ENCODE measurements around the gene CHTOP.

The CHTOP gene

DNA sequence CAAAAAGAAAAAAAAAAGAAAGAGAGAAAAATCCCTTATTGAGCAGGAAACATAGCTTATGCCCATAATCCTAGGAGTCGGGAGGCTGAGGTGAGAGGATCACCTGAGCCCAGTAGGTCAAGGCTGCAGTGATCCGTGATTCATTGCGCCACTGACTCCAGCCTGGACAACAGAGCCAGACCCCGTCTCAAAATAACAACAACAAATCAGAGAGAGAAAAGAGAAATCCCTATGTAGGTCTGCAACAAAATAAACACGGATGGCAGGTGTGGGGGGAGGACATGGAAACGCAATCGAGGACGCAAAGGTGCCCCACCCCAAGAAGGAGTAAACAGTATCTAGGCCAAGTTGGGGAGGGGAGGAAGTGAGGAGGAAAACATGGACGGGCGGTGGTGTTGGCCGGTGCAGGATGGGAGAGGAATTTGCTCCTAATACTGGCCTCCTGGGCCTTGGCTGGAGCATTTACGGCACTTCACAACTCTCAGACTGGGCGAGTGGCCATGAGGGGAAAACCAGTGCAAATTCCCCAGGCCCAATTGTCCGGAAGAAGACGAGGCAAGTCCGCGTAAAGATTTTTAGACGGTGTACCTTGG, 609 bp upstream of the CHTOP start:
- Histone ChIP-seq H3K27ac (ENCODE audit: low read length, poor library complexity, severe bottlenecking) (peak overlapping the region; percentile 19), H2AK5ac (ENCODE audit: low read length, severe bottlenecking) (peak overlapping the region; percentile 85), H4K8ac (ENCODE audit: low read length) (no peak overlapping the region), H2BK5ac (ENCODE audit: low read depth, low read length, poor library complexity, severe bottlenecking) (no peak overlapping the region), H2BK12ac (ENCODE audit: low read length in 2 of 2) (peak overlapping the region in 1 of 2 experiments; percentile 78), H3K36me3 (ENCODE audit: control insufficient read depth in 1 of 2, insufficient read depth in 2 of 2, low read depth in 1 of 2, low read length in 2 of 2) (peaks cover 18 to 31% of the 10 kb centered on the region in 2 experiments), H2AFZ (ENCODE audit: low read depth, low read length) (no peak overlapping the region), H3K23ac (ENCODE audit: low read length in 2 of 2) (no peak overlapping the region), H3K27me3 (ENCODE audit: control insufficient read depth in 1 of 2, insufficient read depth in 1 of 2, low read length in 2 of 2) (no peaks in the 10 kb centered on the region), H3K79me1 (replicated peaks; ENCODE audit: low read length, poor library complexity, severe bottlenecking) (peaks cover 7% of the 10 kb centered on the region), H2BK15ac (ENCODE audit: low read depth, poor library complexity, severe bottlenecking) (peak overlapping the region; percentile 83), H2BK120ac (ENCODE audit: low read depth, low read length) (no peak overlapping the region), H4K91ac (ENCODE audit: low read length) (peak overlapping the region; percentile 66), H3K9me3 (ENCODE audit: control insufficient read depth, low read length) (no peaks in the 10 kb centered on the region), H3K18ac (ENCODE audit: low read depth in 1 of 2, low read length in 2 of 2) (peak overlapping the region; percentile 34 to 64), H3K9ac (ENCODE audit: low read length) (peak overlapping the region; percentile 100), H3K4me2 (ENCODE audit: low read length, poor library complexity, severe bottlenecking) (peak overlapping the region; percentile 31), H3K4me3 (ENCODE audit: insufficient read depth in 1 of 2, low read depth in 1 of 2, low read length in 2 of 2) (peak overlapping the region in 1 of 2 experiments; percentile 98), H3K4me1 (ENCODE audit: control insufficient read depth, insufficient read depth, low read depth, low read length) (peaks cover 17% of the 10 kb centered on the region), H3K4ac (ENCODE audit: low read depth in 1 of 2, low read length in 2 of 2) (peak overlapping the region; percentile 47 to 65), H3K14ac (ENCODE audit: low read length in 2 of 2) (no peak overlapping the region)
- no peak for DNase-seq
- WGBS, result 84% methylated on average over 14 of the region's 18 CpGs

DNA sequence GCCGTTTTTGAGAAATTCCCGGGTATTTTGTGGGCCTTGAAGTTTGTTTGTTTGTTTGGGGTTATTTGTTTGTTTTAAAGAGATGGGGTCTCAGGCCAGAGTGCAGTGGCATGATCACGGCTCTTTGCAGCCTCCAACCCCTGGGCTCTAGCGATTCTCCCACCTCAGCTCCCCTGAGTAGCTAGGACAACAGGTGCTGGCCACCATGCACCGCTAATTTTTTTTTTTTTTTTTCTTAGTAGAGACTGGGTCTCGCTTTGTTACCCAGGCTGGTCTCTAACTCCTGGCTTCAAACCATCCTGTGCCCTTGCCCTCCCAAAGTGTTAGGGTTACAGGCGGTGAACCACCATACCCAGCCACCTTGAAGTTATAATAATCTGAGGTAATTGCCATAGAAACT, 2.0 kb downstream of the CHTOP start:
- Histone ChIP-seq H3K9me3 (ENCODE audit: control insufficient read depth, low read length) (no peaks in the 10 kb centered on the region), H4K8ac (ENCODE audit: low read length) (no peak overlapping the region), H3K27me3 (ENCODE audit: control insufficient read depth in 1 of 2, insufficient read depth in 1 of 2, low read length in 2 of 2) (no peaks in the 10 kb centered on the region), H2BK120ac (ENCODE audit: low read depth, low read length) (no peak overlapping the region), H2BK12ac (ENCODE audit: low read length in 2 of 2) (no peak overlapping the region), H3K4me1 (ENCODE audit: control insufficient read depth, insufficient read depth, low read depth, low read length) (peaks cover 9% of the 10 kb centered on the region), H2AK5ac (ENCODE audit: low read length, severe bottlenecking) (no peak overlapping the region), H3K9ac (ENCODE audit: low read length) (peak overlapping the region; percentile 100), H3K79me1 (replicated peaks; ENCODE audit: low read length, poor library complexity, severe bottlenecking) (peaks cover 9% of the 10 kb centered on the region), H3K4me3 (ENCODE audit: insufficient read depth in 1 of 2, low read depth in 1 of 2, low read length in 2 of 2) (peak overlapping the region in 1 of 2 experiments; percentile 98), H2BK5ac (ENCODE audit: low read depth, low read length, poor library complexity, severe bottlenecking) (no peak overlapping the region), H3K18ac (ENCODE audit: low read depth in 1 of 2, low read length in 2 of 2) (no peak overlapping the region), H3K36me3 (ENCODE audit: control insufficient read depth in 1 of 2, insufficient read depth in 2 of 2, low read depth in 1 of 2, low read length in 2 of 2) (peaks cover 37 to 58% of the 10 kb centered on the region in 2 experiments), H3K4me2 (ENCODE audit: low read length, poor library complexity, severe bottlenecking) (peak overlapping the region; percentile 25), H3K4ac (ENCODE audit: low read depth in 1 of 2, low read length in 2 of 2) (no peak overlapping the region), H4K91ac (ENCODE audit: low read length) (no peak overlapping the region), H2BK15ac (ENCODE audit: low read depth, poor library complexity, severe bottlenecking) (no peak overlapping the region), H3K23ac (ENCODE audit: low read length in 2 of 2) (no peak overlapping the region), H3K27ac (ENCODE audit: low read length, poor library complexity, severe bottlenecking) (no peak overlapping the region), H3K14ac (ENCODE audit: low read length in 2 of 2) (no peak overlapping the region), H2AFZ (ENCODE audit: low read depth, low read length) (no peak overlapping the region)
- no peak for DNase-seq
- WGBS, result 84% methylated on average over 5 of the region's 7 CpGs

DNA sequence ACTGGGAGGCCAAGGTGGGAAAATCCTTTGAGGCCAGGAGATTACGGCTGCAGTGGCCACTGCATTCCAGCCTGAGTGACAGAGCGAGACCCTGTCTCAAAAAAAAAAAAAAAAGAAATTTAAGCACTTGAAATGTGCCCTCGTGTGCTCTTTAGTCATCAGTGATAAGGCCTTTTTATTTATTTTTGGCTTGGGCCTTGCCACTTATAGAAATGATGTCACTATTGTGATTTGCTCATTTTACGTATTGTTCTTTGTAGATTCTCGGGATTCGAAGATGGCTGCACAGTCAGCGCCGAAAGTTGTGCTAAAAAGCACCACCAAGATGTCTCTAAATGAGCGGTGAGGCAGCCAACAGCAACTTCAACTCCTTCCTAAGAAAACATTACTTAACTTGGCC, 2.4 kb downstream of the CHTOP start:
- 91% methylated on average over 9 of the region's 9 CpGs for WGBS
- Histone ChIP-seq H3K36me3 (ENCODE audit: control insufficient read depth in 1 of 2, insufficient read depth in 2 of 2, low read depth in 1 of 2, low read length in 2 of 2) (peaks cover 37 to 61% of the 10 kb centered on the region in 2 experiments), H3K14ac (ENCODE audit: low read length in 2 of 2) (no peak overlapping the region), H3K79me1 (replicated peaks; ENCODE audit: low read length, poor library complexity, severe bottlenecking) (peaks cover 9% of the 10 kb centered on the region), H4K8ac (ENCODE audit: low read length) (no peak overlapping the region), H2BK5ac (ENCODE audit: low read depth, low read length, poor library complexity, severe bottlenecking) (no peak overlapping the region), H3K9me3 (ENCODE audit: control insufficient read depth, low read length) (no peaks in the 10 kb centered on the region), H3K4me2 (ENCODE audit: low read length, poor library complexity, severe bottlenecking) (no peak overlapping the region), H2BK120ac (ENCODE audit: low read depth, low read length) (no peak overlapping the region), H3K4me3 (ENCODE audit: insufficient read depth in 1 of 2, low read depth in 1 of 2, low read length in 2 of 2) (peak overlapping the region in 1 of 2 experiments; percentile 98), H2BK12ac (ENCODE audit: low read length in 2 of 2) (no peak overlapping the region), H2AFZ (ENCODE audit: low read depth, low read length) (no peak overlapping the region), H3K4ac (ENCODE audit: low read depth in 1 of 2, low read length in 2 of 2) (no peak overlapping the region), H2AK5ac (ENCODE audit: low read length, severe bottlenecking) (no peak overlapping the region), H3K4me1 (ENCODE audit: control insufficient read depth, insufficient read depth, low read depth, low read length) (peaks cover 9% of the 10 kb centered on the region), H2BK15ac (ENCODE audit: low read depth, poor library complexity, severe bottlenecking) (no peak overlapping the region), H3K9ac (ENCODE audit: low read length) (no peak overlapping the region), H3K27ac (ENCODE audit: low read length, poor library complexity, severe bottlenecking) (no peak overlapping the region), H3K27me3 (ENCODE audit: control insufficient read depth in 1 of 2, insufficient read depth in 1 of 2, low read length in 2 of 2) (no peaks in the 10 kb centered on the region), H3K23ac (ENCODE audit: low read length in 2 of 2) (no peak overlapping the region), H4K91ac (ENCODE audit: low read length) (no peak overlapping the region), H3K18ac (ENCODE audit: low read depth in 1 of 2, low read length in 2 of 2) (no peak overlapping the region)
- no peak for DNase-seq

DNA sequence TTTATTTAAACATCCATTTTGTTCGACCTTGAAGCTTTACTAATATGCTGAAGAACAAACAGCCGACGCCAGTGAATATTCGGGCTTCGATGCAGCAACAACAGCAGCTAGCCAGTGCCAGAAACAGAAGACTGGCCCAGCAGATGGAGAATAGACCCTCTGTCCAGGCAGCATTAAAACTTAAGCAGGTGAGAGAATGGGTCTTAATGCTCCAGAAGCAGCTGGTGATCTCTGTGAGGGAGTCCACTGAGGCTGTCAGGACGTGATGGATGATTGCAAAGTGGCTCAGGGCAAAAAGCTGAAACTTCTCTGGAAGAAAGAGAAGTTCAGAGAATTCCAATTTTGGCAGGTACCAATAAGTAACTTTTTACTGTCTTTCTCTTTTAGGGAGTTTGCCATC, 4.4 kb downstream of the CHTOP start:
- H3K18ac ChIP-seq (ENCODE audit: low read depth in 1 of 2, low read length in 2 of 2), result no peak overlapping the region
- H3K23ac ChIP-seq (ENCODE audit: low read length in 2 of 2), result no peak overlapping the region
- peaks cover 47 to 74% of the 10 kb centered on the region in 2 experiments for H3K36me3 ChIP-seq (ENCODE audit: control insufficient read depth in 1 of 2, insufficient read depth in 2 of 2, low read depth in 1 of 2, low read length in 2 of 2)
- no peak overlapping the region for H3K27ac ChIP-seq (ENCODE audit: low read length, poor library complexity, severe bottlenecking)
- no peak overlapping the region for H2AK5ac ChIP-seq (ENCODE audit: low read length, severe bottlenecking)
- H3K79me1 ChIP-seq (replicated peaks; ENCODE audit: low read length, poor library complexity, severe bottlenecking), result peaks cover 16% of the 10 kb centered on the region
- no peak overlapping the region for H2AFZ ChIP-seq (ENCODE audit: low read depth, low read length)
- H3K4me3 ChIP-seq (ENCODE audit: insufficient read depth in 1 of 2, low read depth in 1 of 2, low read length in 2 of 2), result no peak overlapping the region
- H3K4ac ChIP-seq (ENCODE audit: low read depth in 1 of 2, low read length in 2 of 2), result no peak overlapping the region
- no peak overlapping the region for H2BK5ac ChIP-seq (ENCODE audit: low read depth, low read length, poor library complexity, severe bottlenecking)
- no peak overlapping the region for H3K4me2 ChIP-seq (ENCODE audit: low read length, poor library complexity, severe bottlenecking)
- WGBS, result 96% methylated on average over 6 of the region's 6 CpGs
- no peak overlapping the region for H2BK15ac ChIP-seq (ENCODE audit: low read depth, poor library complexity, severe bottlenecking)
- H3K27me3 ChIP-seq (ENCODE audit: control insufficient read depth in 1 of 2, insufficient read depth in 1 of 2, low read length in 2 of 2), result no peaks in the 10 kb centered on the region
- H4K91ac ChIP-seq (ENCODE audit: low read length), result no peak overlapping the region
- no peak overlapping the region for H2BK120ac ChIP-seq (ENCODE audit: low read depth, low read length)
- peaks cover 9% of the 10 kb centered on the region for H3K4me1 ChIP-seq (ENCODE audit: control insufficient read depth, insufficient read depth, low read depth, low read length)
- no peak for DNase-seq
- no peak overlapping the region for H3K14ac ChIP-seq (ENCODE audit: low read length in 2 of 2)
- no peak overlapping the region for H2BK12ac ChIP-seq (ENCODE audit: low read length in 2 of 2)
- no peaks in the 10 kb centered on the region for H3K9me3 ChIP-seq (ENCODE audit: control insufficient read depth, low read length)
- H4K8ac ChIP-seq (ENCODE audit: low read length), result no peak overlapping the region
- peak overlapping the region; percentile 65 for H3K9ac ChIP-seq (ENCODE audit: low read length)

Measured in mesenchymal stem cell (in vitro differentiated cells and primary cell).